Cardiac muscle cell (in vitro differentiated cells and primary cell): ENCODE data around the gene HLA-DPA1. TPM values are rescaled to one million over a fixed set of nuclear protein-coding genes. Genes with fewer than 3 reads are reported as not detected.

ENCODE experiments used
- DNase-seq, 2 donors: peaks; one replicate each; pipeline versions ENCODE4 v3.0.0 to v3.0.0-alpha.2; 2010 to 2017; ENCODE audit warnings: low read depth in 1 of 2, low spot score in 1 of 2
- H3K27ac ChIP-seq: fragments of 200-600 bp; sonication (generic); 2 replicates; pipeline ENCODE4 v1.5.1; 2016
- H3K27me3 ChIP-seq: fragments of 200-600 bp; sonication (generic); 2 replicates; pipeline ENCODE4 v1.6.0; 2016; ENCODE audit warnings: control low read depth
- H3K36me3 ChIP-seq: fragments of 200-600 bp; sonication (generic); 2 replicates; pipeline ENCODE4 v1.5.1; 2016; ENCODE audit warnings: control low read depth
- H3K4me1 ChIP-seq: fragments of 200-600 bp; sonication (generic); 2 replicates; pipeline ENCODE4 v1.8.1; 2017; ENCODE audit warnings: low read depth, mild to moderate bottlenecking, mixed run types
- H3K4me3 ChIP-seq: fragments of 200-600 bp; sonication (generic); 2 replicates; pipeline ENCODE4 v1.5.1; 2016; ENCODE audit warnings: mild to moderate bottlenecking
- H3K9me3 ChIP-seq: fragments of 200-600 bp; sonication (generic); 2 replicates; pipeline ENCODE4 v1.5.1; 2017; ENCODE audit warnings: low read depth, mild to moderate bottlenecking, control low read depth
- polyA plus RNA-seq: library from polyadenylated mRNA; unstranded; fragments of >200 nt; fragmentation: Nextera tagmentation; extraction: Ambion mirVana; gene quantifications from 2 replicates; pipeline ENCODE4 v1.2.1, GENCODE V29; 2016
- total RNA-seq: library from RNA; depleted of rRNA; stranded (reverse); fragments of >200 nt; gene quantifications from 2 replicates; pipeline ENCODE4 v1.2.3, GENCODE V29; 2016
- TF ChIP-seq, protein P1 (sequence below): IDR thresholded peaks from 2 replicates; pipeline ENCODE4 v1.5.1; 2012; ENCODE audit warnings: low read depth, mild to moderate bottlenecking, low read length

HLA-DPA1 gene
- total and polyA plus RNA-seq, 2 experiments from 2014 or later, result 0.21 to 1.9 TPM

DNA sequence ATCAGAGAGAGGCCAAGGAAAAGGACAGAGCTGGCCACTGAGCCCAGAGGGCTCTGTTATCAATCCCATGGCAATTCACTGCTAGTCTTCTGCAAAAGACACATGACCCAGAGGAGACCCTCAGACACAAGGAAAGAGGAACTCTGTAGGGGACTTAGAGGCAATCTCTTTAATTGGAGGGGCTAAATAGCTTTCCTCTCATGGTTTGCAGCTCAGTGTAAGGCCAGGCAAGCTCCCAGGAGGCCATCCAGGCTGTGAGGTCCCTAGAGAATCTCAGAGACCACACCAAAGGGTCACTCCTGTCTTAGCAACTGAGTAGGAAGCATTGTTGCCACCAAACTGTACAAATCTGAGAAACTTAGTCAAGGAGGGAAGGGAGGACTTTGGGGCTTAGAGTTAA lies 54.1 kb downstream of the HLA-DPA1 start:
- DNase-seq, result no peak
- TF ChIP-seq, protein P1, sequence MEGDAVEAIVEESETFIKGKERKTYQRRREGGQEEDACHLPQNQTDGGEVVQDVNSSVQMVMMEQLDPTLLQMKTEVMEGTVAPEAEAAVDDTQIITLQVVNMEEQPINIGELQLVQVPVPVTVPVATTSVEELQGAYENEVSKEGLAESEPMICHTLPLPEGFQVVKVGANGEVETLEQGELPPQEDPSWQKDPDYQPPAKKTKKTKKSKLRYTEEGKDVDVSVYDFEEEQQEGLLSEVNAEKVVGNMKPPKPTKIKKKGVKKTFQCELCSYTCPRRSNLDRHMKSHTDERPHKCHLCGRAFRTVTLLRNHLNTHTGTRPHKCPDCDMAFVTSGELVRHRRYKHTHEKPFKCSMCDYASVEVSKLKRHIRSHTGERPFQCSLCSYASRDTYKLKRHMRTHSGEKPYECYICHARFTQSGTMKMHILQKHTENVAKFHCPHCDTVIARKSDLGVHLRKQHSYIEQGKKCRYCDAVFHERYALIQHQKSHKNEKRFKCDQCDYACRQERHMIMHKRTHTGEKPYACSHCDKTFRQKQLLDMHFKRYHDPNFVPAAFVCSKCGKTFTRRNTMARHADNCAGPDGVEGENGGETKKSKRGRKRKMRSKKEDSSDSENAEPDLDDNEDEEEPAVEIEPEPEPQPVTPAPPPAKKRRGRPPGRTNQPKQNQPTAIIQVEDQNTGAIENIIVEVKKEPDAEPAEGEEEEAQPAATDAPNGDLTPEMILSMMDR, result no peak
- H3K4me1 ChIP-seq, result no peaks in the 10 kb centered on the region
- no peak overlapping the region for H3K4me3 ChIP-seq
- H3K27ac ChIP-seq, result no peak overlapping the region
- no peaks in the 10 kb centered on the region for H3K9me3 ChIP-seq
- H3K27me3 ChIP-seq, result no peaks in the 10 kb centered on the region
- no peaks in the 10 kb centered on the region for H3K36me3 ChIP-seq

DNA sequence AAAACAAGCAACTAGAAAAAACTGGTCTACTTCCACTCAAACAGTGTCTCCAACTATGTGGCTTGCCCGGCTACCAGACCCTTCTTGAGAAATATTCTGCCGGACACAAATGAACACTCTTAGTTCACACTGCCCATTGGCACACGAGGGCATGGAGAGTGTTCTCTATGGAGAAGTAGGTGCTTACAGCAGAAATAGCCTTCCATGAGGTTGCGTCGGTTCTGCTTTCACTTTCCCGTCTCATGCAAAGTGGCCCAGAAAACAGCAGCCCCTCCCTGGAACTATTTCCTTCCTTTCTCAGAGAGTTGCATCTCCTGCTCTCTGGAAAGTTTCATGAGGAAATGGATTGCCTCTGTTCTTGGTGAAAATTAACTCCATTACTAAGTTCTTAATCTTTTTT lies 54.5 kb downstream of the HLA-DPA1 start:
- DNase-seq, result peak in 1 of 2 donors; percentile 72
- H3K4me1 ChIP-seq, result no peaks in the 10 kb centered on the region
- no peaks in the 10 kb centered on the region for H3K27me3 ChIP-seq
- H3K36me3 ChIP-seq, result no peaks in the 10 kb centered on the region
- H3K27ac ChIP-seq, result no peak overlapping the region
- no peaks in the 10 kb centered on the region for H3K9me3 ChIP-seq
- H3K4me3 ChIP-seq, result no peak overlapping the region
- TF ChIP-seq, protein P1, result no peak

DNA sequence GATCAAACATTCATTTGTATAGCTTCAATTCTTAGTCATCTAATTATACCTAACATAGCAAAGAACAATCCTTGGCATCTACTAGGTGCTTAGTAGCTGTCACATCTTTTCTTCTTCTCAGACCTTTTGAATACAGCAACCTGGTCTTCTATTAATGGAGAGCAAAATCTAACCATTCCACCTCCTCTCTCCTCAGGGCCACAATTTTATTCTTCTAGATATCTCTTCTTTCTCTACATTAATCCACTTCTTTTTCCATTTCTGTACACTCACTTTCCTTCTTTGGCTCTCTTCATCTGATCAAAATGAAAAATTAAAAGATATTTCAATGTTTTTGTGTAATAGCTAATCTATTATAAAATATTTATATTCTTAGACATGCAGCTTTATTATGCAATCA lies 55.0 kb downstream of the HLA-DPA1 start:
- Histone ChIP-seq H3K36me3 (no peaks in the 10 kb centered on the region), H3K4me3 (no peak overlapping the region), H3K4me1 (no peaks in the 10 kb centered on the region), H3K27me3 (no peaks in the 10 kb centered on the region), H3K9me3 (no peaks in the 10 kb centered on the region), H3K27ac (no peak overlapping the region)
- no peak for DNase-seq
- TF ChIP-seq, protein P1, result no peak

DNA sequence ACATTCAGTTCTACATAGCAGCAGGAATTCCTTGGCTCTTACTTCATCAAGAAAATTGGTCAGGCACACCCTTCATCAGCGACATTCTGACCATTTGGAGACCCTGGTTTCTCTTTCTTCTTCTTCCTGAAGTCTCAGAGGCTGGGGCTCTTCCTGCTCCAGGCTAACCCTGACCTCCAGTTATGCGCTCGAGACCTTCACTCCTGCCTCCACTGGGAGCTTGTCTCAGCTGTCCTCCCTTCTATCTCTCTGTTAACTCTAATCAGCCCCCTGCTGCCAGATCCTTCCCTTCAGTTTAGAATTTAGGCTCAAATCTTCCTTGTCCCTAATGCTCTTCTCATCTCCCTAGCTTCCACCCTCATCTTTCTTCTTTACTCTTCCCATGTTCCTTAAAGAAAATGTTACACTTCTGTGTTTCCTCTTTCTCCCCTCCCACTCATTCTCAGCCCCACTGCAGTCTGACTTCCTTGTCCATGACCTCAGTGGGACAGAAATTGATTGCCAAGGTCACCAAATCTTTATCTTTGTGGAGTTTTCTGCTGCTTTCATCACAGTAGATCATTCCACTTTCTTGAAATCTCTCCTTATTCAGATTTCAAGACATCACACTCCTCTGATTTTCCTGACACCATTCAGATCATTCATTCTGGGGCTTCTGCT lies 55.6 kb downstream of the HLA-DPA1 start:
- Histone ChIP-seq H3K4me1 (no peaks in the 10 kb centered on the region), H3K36me3 (no peaks in the 10 kb centered on the region), H3K27ac (no peak overlapping the region), H3K4me3 (no peak overlapping the region), H3K27me3 (no peaks in the 10 kb centered on the region), H3K9me3 (no peaks in the 10 kb centered on the region)
- no peak for DNase-seq
- TF ChIP-seq, protein P1, result no peak

DNA sequence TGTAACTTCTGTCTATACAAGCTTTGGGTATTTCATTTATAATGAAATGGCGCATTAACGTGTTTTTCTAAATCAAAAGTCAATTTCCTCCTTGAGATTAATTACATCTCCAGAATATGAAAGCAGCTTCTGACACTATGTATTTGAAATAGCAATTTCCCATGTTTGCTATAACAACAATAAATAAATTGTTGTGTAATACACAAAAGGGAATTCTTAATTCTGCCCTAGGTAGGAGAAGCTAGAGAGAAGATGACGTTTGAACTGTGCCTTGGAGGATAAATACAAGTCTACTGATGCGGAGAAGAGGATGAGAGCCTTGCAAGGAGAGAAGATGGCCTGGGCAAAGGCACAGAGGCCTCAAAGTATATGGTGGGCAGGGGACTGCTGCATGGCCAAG lies 56.4 kb downstream of the HLA-DPA1 start:
- TF ChIP-seq, protein P1, result no peak

More for the DNA sequence above, 56.4 kb downstream of the HLA-DPA1 start:
- no peak for DNase-seq
- Histone ChIP-seq H3K9me3 (no peaks in the 10 kb centered on the region), H3K27me3 (no peaks in the 10 kb centered on the region), H3K36me3 (no peaks in the 10 kb centered on the region), H3K4me1 (no peaks in the 10 kb centered on the region), H3K4me3 (no peak overlapping the region), H3K27ac (no peak overlapping the region)
